Lung microvascular endothelial cell (primary cell): ENCODE results near the gene SLC35F4. TPM values are rescaled to one million over a fixed set of nuclear protein-coding genes. Genes with fewer than 3 reads are reported as not detected.
"Not testable (repeated sequence)": the region's sequence is repeated elsewhere in the genome, so short reads cannot be mapped to it uniquely, and the experiment has no call there.

ENCODE experiments used
- DNase-seq, 2 donors: peaks; one replicate each; pipeline versions ENCODE4 v3.0.0 to v3.0.0-alpha.2; 2010; ENCODE audit warnings: low read depth in 2 of 2
- total RNA-seq: library from RNA; depleted of rRNA; stranded (reverse); fragments of >200 nt; gene quantifications from 2 replicates; pipeline ENCODE4 v1.2.1, GENCODE V29; 2014

Gene SLC35F4
- total RNA-seq, 1 donor from 2014 or later: not detected

DNA sequence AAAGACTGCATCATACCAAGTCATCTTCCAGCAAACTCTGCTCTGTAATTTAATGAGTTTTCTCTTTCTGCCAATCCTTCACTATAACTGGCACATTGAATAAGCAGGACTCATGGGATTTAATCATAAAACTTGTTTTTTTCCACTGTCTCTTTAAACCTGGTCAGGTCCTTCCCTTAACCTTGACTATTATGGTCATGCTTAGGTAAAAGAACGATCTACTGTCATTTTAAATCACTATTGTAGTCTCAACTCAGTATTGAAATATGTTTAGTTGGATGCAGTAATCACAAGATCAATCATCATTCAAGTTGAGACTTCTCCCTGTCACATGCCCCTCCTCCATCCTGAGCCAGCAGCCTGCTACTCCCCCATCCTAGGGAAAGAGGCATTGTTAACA, 56.1 kb downstream of the SLC35F4 start:
- no peak for DNase-seq

DNA sequence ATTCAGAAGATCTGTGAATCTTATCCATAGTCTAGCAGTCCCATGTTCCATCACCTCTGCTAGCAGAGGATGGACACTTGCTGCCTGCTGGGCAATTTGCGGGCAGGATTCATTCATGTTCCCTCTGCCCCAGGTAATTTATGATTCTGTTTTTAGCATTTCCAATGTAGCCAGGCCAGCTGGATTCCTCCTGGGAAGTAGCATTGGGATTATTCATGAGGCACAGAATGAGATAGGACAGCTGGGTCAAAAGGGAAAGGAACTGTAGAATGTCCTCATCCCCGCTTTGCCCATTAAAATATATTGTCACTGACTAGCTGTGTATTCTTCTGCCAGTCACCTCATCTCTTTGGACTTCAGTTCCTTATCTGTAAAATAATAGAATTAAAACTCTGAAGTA, 68.7 kb downstream of the SLC35F4 start:
- DNase-seq: no peak

DNA sequence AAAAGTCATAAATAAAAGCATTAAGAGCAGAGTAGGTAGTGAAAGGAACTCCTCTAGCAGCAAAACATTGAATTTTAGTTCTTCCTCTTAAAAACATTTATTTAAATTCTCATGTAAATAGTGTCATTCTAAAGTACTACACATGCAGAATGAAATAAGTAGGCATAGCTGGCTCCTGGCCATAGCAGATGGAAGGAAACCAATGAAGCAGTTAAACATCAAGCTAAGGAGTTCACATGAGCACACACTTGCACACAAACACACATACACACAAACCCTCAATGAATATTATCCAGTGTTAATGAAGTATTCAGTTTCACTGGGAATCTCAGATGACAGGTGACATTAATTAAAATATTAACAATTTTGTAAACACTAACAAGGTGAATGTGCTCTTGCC, 69.3 kb downstream of the SLC35F4 start:
- DNase-seq: no peak

DNA sequence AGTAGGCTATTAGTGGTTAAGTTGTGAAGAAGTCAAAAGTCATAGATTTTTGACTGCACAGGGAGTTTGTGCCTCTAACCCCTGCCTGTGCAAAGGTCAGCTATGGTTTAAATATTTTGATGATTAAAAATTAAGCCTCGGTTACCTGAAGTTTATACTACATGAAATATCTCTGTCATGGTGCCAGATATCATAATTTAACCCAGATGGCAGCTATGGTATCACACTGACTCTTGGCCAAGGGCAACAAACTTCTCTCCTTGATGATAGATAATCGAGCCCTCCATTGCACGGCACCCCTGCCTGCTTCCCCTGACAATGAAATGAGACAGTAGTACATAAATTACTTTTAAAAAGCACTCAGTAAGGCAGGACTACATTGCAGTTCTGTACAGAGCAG, 80.8 kb downstream of the SLC35F4 start:
- DNase-seq: no peak

DNA sequence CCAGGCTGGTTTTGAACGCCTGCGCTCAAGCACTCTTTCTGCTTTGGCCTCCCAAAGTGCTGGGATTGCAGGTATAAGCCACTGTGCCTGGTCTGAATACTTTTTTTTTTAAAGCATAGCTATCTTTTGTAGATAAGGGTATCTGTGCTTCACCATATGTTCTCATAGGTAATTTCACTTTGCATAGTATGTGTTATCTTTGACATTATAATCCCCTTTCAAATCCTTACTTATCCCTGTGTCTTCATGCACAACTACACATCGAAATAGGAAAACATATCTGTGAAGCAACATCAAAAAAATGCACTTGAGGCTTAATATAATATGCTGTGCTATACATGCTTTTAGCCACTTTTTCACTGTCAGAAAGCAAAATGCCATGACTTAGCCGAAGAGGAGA, 94.1 kb downstream of the SLC35F4 start:
- DNase-seq: no peak

DNA sequence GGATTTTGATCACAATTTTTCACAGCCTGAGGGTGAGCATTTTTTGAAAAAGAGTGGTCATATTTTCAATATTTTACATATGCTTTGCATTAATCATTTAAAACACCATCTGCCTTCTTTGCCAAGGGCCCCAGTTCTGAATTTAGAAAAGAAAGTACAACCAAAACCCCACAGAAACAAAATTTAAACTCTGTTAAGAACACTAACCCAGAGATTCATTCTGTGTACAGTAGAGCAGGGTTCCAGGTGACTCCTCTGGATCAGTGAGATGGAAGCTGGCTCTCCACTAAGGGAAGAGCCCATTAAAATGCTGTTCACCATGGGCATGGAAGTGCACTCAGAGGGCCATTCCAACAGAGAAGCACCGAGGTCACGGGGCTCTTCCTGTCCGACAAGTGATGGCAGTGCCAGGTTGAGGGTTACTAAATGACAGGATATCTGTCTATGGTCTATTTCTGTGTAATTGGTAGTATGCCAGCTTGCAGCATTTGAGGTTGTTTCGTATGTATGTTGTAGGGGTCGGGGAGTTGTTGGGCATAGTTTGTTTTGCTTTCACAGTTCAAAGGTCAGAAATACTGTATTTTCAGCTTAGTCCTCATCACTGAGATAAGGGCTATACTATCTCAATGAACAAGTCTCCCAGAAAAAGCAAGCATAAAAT, 95.9 kb downstream of the SLC35F4 start:
- DNase-seq: no peak

DNA sequence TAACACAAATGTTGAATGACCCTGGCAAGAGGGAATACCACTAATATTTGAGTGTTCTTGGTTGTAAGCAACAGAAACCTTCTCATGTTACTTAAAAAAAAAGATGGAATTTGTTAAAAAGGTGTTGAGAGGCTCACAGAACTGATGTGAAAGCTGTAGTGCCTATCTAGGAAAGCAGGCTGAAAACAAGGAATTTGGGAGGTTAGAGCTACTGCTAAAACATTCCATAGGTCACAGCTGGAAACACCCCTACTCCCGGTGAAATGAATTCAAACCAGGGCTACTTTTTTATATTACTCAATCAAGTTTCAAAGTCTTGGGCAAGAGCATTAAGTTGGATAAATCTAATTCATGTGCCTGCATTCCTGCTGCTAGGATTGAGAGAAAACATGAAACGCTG, 104.1 kb downstream of the SLC35F4 start:
- no peak for DNase-seq

DNA sequence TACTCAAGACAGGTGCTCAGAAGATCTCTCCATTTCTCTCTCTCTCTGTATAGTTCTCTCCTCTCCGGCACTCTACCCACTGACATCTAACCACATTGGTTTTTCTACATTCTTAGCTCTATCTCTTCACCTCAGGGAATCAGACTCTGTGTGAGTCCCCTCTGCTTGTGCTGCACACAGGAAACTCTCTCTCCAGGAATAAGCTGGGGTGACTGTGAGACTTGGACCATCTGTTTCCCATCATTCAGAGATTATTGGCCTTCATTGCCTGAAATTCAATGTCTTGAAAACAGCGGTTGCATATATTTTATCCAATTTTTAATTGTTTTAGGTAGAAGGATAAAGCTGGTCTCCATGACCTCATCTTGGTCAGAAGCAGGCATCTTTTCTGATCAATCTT, 105.0 kb downstream of the SLC35F4 start:
- DNase-seq: no peak

DNA sequence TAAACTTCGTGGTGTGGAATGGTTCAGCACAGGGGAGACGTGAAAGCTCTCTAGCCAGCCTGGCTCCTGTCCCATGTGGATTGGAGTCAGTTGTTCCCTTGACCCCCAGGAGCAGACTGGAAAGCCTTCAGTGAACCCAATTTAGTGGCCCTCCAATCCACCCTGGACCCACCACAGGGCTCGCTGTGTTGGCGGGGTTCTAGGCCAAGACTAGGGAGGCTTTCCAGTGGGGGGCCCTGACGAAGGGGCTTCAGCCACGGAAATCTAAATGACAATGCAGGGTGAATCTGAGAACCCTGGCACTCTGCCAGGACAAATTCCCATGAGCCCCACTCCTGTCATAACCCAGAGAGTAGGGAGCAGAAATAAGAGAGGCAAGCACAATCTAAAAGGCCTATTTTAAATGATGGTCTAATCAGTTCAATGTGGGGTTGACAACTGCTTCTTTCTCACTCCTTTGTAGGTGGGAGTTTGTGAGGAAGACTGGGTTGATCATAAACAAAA, 110.8 kb downstream of the SLC35F4 start:
- no peak for DNase-seq

DNA sequence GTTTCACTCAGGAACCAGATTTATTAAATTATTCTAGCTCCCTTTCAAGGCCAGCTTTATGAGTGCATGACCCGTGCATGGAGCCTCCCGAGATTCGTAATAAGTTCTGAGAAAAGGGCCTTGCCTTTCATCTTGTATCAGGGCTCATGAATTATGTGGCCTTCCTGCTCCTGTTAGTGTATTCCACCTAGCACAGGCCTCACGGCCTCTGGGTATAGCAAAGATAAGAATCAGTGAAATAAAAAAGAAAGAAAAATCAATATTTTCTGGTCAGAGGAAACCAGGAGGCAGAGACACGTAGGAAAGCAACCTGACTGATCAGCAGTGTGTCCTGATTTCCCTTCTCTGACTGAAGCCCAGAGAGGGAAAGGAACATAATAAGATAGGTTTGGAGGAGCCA, 111.4 kb downstream of the SLC35F4 start:
- no peak for DNase-seq

DNA sequence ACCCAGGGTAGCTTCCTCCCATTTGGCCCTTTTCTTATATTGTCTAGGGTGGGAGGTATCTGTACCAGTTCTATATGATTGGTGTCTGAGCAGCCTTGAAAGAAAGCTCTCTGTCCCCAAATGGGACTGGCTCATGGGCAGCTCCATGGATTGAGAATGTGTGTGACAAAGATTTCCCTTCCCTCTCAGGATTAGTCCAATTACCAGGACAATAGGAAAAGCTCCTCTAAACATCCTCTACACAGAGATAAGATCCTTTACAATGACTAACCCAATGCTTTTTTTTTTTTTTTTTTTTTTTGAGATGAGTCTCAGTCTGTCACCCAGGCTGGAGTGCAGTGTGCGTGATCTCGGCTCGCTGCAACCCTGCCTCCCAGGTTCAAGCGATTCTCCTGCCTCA, 112.1 kb downstream of the SLC35F4 start:
- no peak for DNase-seq

DNA sequence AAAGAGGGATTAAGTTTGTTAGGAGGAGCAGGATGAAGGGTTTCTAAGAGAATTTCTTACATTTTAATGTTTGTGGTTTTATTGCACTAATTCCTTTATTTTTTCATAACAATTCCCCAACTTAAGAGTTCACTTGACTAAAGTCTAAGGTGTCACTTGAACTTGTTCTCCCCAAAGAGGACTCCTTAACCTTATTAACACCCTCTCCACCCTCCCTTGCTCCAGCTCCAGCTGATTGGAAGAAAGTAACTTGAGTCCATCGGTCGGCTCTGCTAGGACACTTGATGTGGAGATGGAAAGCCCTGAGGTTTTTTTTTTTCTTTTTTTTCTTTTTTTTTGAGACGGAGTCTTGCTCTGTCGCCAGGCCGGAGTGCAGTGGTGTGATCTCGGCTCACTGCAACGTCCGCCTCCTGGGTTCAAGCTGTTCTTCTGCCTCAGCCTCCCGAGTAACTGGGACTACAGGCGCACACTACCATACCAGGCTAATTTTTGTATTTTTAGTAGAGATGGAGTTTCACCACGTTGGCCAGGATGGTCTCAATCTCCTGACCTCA, 113.7 kb downstream of the SLC35F4 start:
- DNase-seq: not testable (repeated sequence)

DNA sequence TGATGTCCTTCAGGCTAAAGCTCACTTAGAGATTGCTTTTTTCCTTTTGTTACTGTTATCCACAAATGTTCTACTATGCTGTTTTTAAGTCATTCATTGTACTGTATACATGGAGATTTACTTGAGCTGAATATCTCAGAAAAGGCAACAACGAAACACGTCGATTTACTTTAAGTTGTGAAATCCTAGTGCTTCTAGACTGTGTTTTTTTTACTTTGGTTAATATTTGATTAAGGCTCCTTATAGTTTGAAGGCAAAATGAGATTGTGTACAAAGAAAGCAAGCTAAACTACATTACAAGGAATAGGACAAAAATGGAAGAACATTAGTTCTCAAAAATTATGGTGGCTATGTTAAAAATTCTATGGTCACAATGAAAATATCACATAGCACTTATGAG, 114.5 kb downstream of the SLC35F4 start:
- DNase-seq: no peak

DNA sequence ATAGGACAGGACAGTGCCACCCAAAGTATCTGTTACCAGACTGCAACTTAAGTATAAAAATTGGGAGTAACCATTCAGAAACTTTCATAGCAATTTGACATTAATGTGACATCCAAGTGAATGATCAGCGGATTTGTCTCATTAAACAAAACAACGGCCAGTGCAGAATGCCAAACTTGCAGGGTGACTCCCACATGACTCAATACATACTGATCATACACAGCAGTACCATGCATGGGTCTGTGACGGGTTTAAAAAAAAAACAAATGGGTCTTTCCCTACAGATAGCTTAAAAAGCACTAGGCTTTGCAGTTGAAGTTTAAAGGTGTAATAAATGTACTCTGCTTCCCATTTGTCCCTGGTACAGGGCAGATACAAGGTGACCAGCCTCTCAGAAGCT, 116.6 kb downstream of the SLC35F4 start:
- peak in 1 of 2 donors; percentile 13 for DNase-seq

DNA sequence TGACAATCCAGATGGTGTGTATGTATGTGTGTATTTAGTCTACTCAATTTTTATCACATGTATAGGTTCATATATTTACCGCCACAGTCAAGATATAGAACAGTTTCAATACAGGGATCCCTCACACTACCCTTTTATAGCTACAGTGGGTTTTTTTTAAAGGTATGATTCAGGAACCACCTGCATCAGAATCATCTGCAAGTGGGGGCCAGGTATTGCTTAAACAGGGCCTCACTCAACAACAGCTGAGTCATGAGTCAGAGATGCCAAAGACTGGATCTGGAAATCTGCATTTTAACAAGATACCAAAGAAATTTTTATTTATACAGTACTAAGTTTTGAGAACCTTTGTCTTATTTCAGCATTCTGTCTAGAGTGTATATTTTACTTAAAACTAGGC, 117.6 kb downstream of the SLC35F4 start:
- no peak for DNase-seq

DNA sequence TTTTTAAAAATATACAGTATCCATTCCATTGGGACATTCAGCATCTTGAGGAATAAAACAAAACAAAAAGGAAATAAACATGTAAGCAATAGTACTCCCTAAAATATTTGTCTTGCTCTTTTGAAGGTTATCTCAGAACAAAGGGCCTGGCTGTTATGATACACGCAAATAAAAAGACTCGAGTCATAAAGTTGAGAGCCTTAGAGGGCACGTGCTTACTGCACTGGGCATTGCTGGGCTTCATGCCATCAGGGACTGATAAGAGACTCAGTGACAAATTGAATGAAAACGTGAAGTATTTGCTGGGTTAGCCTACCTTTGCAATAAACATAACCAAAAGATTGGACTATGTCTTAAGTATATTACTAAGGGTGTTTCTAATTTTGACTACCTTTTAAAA, 118.9 kb downstream of the SLC35F4 start:
- no peak for DNase-seq

DNA sequence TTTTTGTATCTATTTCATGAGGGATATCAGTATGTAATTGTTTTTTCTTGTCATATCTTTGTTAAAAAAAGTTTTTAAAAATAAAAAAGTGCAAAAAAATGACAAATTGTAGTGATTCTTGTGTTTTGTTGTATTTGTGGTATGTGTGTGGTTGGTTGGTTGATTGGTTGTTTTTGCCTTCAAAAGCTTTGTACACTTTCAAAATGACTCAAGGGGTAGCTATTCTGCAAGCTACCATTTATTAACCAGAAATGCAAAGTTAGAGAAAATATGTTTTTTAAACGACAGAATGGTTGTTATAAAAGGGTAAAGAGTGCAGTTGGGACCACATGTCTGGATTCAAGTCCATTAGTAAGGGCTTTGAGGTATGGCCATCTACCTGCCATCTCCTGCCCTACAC, 119.3 kb downstream of the SLC35F4 start:
- DNase-seq: no peak

DNA sequence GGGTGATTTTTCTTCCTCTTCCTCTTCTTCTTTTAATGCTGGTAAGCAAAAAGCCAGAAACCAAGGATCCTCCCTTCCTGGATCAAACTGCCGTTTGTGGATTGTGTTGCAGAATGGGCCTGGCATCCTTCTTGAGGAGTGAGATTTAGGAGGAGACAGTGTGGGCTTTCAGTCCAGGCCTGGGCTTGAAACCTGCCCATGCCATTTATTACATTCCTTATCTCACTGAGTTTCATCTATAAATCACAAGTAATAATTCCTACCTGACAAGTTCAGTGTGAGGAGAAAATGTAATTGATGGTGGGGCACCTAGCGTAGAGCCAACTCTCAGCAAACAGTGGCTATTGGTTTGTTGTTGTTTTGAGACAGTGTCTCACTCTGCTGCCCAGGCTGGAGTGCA, 126.4 kb downstream of the SLC35F4 start:
- DNase-seq: no peak

DNA sequence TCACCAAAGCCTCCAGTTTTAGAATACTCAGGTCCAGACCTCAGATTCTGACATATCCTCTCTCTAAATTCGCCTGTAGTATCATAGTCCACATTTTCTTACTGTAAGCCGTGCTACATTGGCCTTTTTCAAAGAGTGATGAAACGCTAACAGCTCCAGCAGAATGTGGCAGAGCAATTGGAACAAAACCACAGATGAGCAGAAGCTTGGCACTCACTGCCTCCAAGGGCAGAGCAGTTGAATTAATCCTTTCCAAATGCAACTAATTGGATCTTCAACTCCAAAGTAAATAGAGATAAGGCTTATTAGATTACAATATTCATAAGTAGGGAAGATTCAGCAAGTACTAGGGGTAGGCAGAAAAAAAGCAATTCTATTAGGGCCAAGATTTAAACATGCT, 128.3 kb downstream of the SLC35F4 start:
- DNase-seq: no peak

DNA sequence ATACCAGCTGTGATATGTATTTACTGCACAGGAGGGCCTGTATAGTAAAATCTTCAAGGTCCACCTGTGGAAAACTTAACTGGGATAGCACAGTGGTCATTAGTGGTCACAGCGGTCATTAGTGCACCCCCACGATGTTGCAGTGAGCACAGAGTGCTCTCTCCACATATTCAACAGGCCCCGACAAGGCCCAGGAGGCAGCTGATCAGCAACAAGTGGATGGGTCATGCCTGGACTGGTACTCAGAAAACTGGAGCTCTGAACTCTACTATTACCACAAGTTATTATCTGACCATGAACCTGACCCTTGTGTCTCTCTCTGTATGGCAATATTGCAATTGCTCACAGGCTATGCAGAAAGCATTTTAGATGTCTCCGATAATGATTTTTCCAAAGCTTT, 129.5 kb downstream of the SLC35F4 start:
- DNase-seq: no peak

DNA sequence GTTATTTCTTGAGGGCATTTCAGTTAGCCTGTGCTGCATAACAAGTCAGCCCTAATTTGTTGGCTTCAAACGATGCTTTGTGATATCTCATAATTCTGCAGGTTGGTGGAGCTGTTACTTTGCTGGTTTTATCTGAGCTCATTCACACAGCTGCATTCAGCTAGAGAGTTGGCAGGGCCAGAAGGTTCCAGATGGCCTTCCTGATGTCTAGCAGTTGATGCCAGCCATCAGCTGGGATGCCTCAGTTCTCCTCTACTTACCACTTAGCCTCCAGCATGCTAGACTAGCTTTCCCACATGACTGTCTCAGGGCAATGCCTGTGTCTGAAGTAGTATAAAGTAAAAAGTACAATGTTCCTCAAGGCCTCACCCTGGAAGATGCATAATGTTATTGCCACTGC, 130.6 kb downstream of the SLC35F4 start:
- DNase-seq: no peak

DNA sequence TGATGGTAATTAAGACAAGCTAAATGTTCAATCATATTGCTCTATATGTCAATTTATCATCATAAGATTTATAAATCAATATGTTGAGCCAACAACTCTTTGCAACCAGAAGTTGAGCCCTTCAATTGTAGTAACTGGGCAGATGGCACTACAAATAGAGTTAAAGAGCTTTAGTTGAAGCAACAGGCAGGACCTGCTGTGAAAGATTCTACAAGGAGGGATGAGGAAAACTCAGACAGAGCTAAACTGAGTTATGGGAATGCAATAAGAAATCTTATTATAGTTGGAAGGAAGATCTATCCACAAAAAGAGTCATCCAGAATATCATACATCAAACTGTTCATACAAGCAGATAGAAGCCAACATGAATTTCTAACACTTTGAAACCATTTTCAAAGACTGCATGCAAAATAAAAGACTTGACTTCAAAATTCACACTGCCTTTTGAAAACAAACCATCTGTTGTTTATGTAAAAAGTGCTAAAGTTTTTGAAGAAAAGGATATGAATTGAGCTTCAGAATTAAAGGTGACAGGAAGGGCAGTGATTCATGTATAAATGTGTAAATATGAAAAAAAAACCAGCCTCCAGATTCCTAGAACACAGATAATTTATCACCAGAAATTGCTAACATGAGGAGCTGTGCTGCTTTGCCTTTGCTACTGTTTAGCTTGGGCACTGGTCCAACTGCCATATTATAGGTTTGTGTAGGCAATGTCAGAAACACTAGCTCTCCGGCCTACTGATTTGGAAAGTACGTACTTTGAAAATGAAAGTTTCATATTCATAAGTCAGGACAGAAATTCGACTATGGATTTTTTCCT, 133.2 kb downstream of the SLC35F4 start:
- peak; percentile 69 to 92 for DNase-seq
